Left lobe of liver (tissue), 2 donors: ENCODE data around the gene ACIN1. TPM values are rescaled to one million over a fixed set of nuclear protein-coding genes. Genes with fewer than 3 reads are reported as not detected.
A peak's percentile ranks its signal among the peaks of the same experiment; 100 is the strongest.

Experiments
- ATAC-seq: fragments of 200-7000 bp; cut with Tn5 transposase; one replicate; pipeline ENCODE4 v1.9.1; 2020; ENCODE audit warnings: mild to moderate bottlenecking, moderate library complexity
- DNase-seq: peaks from one replicate; pipeline ENCODE4 v3.0.0-alpha.2; 2020; ENCODE audit warnings: low spot score
- total RNA-seq: library from RNA; stranded (reverse); gene quantifications from one replicate; pipeline ENCODE4 v1.2.1, GENCODE V29; 2021
- donor health status: DM: no; HTN: no; CAD: no; lungs with moderate emphysema.
- donor health status: DM: no; HTN: yes; CAD: no.

The ACIN1 gene
- total RNA-seq, 1 donor from 2014 or later = 48.2 TPM

GRCh38 chr14:23062002-23062401, 32.9 kb downstream of the ACIN1 start:
- no peak for DNase-seq
- ATAC-seq = no peak

- ATAC-seq = no peak
- no peak for DNase-seq
Measured at GRCh38 chr14:23060536-23061260, 34.2 kb downstream of the ACIN1 start.

GRCh38 chr14:23058654-23059504, 36.1 kb downstream of the ACIN1 start:
- DNase-seq (no peak), ATAC-seq (no peak)

GRCh38 chr14:23057757-23058653, 36.9 kb downstream of the ACIN1 start:
- ATAC-seq = peak; percentile 86

DNA sequence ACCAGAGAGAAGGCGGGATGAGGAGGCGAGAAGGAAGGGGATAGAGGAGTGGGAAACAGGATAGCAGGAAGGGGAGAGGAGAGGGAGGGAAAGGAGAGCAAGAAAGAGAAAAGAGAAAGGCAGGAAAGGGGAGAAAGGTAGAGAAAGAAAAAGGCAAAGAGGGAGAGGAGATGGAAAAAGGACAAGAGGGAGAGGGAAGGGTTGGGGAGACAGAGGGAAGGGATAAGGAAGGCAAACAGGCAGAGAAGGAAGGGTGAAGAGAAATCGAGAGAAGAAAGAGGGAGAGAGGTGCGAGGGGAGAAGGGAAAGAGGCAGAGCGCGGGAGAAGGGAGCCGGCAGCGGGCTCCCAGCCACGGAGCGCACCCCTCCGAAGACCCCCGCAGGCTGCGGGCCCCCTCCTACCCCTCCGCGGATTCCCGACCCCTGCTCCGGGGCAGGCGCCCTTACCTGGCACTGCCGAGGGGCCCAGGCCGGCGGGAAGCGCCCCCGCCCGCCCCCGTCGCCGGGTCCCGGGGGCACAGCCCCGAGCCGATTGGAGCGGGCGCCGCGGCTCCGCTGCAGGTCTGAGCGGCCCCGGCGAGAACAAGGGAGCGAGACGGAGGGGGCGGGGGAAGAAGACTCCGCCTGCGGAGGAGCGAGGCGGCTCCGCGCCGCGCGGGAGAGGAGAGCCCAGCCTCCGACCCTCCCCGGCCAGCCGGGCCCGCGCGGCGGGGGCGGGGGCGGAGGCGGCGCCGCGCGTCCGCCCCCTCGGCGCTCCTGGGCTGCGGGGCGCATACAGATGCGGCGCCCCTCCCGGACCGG, 37.8 kb downstream of the ACIN1 start, which contains the start of gene CDH24:
CDH24 (minus strand) TSS at position 565 of the 801 bp plus-strand sequence. CDS start 1,787 bp downstream, outside the sequence.
- peak; percentile 71 for ATAC-seq

More at GRCh38 chr14:23057757-23058653, 36.9 kb downstream of the ACIN1 start:
- peak; percentile 85 for DNase-seq

DNA sequence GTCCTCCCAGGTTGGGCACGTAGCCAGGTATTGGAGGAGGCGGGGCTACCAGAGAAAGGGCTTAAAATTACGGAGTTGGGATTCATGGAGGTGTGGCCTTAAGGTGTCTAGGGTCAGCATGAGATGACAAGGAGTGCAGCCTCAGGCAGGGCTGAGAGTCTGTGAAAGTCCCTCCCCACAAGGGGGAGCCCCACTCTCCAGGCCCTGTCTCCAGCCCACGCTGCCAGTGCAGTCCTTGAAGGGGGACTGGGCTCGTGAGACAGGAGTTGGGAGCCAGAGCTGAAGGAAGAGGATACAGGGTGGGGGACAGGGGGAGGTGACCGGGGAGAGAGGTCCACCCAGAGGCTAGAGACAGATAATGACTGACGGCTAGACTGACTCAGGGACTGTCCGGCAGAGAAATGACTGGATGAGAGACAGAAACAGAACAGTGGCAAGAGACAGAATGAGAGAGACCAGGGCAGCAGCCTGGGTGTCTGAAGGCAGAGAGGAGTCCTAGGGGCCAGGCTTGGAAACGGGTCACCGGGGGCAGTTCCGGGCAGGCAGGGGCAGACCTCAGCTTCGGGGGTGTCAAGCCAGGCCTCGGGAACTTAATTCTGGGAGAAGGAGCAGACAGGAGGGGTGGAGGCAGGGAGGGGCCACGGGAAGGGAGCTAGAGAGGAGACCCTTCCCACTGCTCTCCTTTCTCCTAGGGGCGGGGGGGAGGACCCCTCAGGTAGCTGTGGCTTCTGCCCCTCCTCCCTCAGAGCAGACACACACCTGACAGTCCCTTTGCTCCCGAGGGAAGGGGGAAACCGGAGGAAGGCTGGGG, 38.6 kb downstream of the ACIN1 start:
- DNase-seq (peak; percentile 60), ATAC-seq (peak; percentile 66)

More for the DNA sequence above, 37.8 kb downstream of the ACIN1 start, which contains the start of gene CDH24:
- peak; percentile 69 for DNase-seq

DNA sequence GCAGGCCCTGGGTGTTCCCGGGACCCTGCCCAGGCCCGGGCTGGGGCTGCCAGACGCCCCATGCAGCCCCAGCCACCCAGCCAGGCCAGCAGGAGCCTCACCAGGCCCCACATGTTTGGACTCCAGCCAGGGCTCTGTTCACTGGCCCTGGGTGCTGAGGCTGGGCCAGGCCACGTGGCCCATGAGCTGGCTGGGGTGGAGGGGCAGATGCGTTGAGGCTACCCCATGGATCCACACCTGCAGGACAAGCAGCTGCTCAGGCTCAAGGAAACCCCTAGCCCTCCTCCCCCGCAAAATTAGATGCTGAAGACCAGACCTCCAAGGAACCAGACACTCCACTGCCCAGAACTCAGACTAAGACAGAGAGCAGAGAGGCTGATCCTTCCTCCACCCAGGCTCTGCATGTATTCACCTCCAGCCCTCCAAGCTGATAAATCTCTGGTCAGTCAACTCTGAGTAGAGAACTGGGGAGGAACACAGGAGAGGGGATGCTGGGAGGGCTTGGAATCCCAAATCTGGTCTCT, 39.3 kb downstream of the ACIN1 start:
- ATAC-seq (no peak), DNase-seq (no peak)

DNA sequence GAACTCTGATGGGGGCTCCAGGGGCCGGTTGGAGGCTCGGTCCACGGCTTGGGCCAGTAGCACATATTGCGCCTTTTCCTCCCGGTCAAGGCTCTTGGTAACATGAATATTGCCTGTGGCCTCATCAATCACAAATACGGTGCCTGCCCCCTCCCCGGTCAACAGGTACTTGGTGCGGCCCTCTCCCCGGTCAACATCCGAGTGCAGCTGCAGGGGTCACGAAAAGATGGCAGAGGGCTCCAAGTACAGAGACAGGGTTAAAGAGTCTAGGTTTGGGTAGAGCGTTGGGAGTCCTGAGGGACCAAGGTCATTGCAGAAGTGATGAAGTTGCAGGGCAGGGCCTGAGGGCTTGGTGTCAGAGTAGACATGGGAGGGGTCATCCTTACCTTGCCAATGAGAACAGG, 39.8 kb downstream of the ACIN1 start:
- ATAC-seq (no peak), DNase-seq (no peak)

DNA sequence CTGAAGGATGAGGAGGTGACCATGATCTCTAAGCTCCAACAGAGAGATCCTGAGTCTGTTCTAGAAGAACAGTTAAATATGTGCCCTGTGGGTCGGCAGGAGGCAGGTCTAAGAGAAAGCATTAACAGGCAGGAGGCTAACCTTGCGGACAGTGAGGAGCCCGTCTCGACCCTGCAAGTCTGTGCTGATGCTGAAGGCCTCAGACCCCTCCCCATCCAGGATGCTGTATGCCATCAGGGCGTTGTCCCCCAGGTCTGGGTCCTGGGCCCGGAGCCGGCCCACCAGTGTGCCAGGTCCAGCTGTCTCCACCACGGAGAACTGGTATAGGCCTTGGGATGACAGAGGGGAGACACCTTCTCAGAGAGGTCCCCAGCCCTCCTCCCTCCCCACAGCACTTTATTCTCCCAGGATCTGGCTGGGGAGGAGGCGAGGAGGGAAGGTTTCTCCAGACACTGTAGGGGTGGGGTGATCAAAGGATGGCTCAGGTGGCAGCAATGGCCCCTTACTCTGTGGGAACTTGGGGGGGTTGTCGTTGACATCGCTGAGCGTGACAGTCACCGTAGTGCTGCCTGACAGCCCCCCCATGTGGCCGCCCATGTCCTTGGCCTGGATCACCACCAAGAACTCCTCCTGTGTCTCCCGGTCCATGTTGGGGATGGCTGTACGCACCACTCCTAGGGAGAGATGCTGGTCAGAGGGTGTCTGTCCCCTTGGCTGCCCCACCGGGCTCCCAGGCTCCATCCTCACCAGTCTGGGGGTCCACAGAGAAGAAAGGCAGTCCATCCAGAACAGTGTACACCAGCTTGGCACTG, 40.7 kb downstream of the ACIN1 start:
- no peak for ATAC-seq
- DNase-seq = no peak

DNA sequence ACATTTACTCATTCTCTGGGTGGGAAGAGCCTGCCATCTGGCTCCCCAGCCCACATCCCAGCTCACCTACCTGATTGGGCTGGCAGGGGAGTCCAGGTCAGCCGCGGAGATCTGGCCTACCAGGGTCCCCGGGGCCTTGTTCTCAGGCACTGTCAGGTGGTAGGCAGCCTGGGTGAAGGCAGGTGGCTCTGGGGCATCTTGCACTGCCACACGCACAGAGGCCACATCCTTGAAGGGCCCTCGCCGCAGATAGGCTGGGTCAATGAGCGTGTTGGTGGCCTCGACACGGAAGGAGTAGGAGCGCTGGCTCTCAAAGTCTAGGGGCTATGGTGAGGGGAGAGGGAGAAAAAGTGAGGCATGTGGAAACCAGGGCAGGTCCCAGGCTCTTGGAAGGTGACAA, 41.5 kb downstream of the ACIN1 start:
- no peak for DNase-seq
- ATAC-seq = no peak

- ATAC-seq (no peak), DNase-seq (no peak)
Measured at GRCh38 chr14:23052671-23053070, 42.3 kb downstream of the ACIN1 start.

DNA sequence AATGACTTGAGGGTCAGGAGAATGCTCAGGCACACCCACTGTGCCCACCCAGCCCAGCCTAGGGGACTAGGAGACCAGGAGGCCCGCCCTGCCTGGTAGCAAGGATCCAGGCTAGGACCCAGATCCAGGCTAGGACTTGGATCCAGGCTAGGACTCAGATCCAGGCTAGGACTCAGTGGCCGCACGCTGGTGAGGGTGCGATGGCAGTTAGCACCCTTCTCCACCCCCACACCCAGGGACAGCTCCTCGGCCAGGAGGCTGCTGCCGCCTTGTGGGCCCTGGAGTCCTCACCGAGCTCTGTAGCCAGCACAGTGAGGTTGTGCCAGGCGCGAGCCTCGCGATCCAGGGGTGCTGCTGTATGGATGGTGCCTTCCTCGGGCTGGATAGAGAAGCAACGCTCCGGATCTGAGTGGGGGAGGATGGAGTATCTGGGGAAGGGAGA, 42.7 kb downstream of the ACIN1 start:
- DNase-seq (no peak), ATAC-seq (no peak)

- no peak for DNase-seq
- no peak for ATAC-seq
Measured at GRCh38 chr14:23051141-23052057, 43.5 kb downstream of the ACIN1 start.

GRCh38 chr14:23049011-23049410, 45.9 kb downstream of the ACIN1 start:
- no peak for DNase-seq
- ATAC-seq = no peak

DNA sequence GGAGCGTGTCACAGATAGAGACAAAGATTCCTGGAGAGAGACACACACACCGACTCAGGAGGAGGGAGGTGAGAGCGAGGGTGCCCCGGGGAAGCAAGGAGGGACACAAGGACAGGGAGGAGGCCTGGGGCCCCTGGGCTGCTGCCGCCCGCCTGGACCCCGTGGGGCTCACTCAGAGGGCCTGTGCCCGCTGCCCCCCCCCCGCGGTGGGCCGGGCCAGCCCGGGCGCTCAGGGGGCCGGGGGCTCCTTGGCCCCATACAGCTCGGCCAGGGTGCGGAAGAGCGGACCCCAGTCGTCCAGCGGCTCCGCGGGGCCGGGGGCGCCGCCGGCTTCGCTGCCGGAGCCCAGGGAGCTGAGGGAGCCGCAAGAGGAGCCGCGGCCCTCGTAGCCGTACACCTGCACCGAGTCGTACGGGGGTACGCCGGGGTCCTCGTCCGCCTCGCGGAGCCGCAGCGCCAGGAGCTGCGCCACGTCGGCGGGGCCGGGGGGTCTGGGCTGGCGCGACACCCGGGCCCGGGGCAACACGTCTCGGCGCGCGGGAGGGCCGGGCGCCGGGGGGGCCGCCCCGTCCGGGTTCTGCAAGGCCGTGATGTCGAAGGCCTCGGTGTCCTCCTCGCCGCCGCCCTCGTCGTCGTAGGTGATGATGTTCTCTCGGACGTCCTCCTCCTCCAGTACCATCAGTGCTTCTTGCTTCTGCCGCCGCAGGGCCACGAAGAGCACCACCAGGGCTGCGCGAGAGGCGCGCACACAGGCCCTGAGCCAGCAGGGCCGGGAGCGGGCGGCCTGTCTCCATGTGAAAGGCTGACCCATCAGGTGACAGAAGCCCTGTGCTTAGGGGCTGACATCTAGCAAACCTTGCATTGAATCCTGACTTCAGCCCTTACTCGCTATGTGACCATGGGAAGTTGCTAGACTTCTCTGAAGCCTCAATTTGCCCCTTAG, 46.9 kb downstream of the ACIN1 start:
- DNase-seq (no peak), ATAC-seq (no peak)
